OCI-M2 (cell line): ENCODE measurements around the gene CD4.

Experiments used
- DNase-seq: peaks from one replicate; lab custom pipeline; 2025; ENCODE audit not compliant: unreplicated experiment; lab: John Stamatoyannopoulos, UW

The CD4 gene

DNA sequence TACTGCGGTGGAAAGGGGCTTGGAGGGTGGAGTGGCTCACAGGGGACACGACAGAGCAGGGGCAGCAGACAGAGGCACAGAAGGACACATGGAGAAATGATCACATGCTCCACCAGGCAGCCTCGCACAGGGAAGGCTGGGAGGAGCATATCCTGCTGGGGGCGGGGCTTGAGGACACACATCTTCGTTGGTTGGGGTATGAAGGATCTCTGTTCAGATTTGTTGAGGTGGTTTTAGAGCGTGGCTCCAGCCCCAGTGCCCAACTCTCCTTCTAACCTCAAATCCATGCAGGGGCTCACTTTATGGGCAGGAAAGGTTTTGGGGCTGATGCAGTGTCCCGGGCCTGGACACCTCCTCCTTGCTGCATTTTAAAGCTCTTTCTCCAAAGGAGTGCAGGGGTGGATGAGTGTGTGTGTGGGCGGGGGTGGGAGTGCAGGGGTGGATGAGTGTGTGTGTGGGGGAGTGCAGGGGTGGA lies 38.1 kb downstream of the CD4 start:
- no peak for DNase-seq

GRCh38 chr12:6827982-6828780 lies 38.9 kb downstream of the CD4 start, which contains the start of gene P3H3:
TSS of gene P3H3 (plus strand) at chr12:6828407. CDS start at chr12:6828441, 34 bp downstream.
- no peak for DNase-seq

- DNase-seq = no peak
These were observed 39.6 kb downstream of the CD4 start for GRCh38 chr12:6828781-6829535.

GRCh38 chr12:6829536-6830220 lies 40.4 kb downstream of the CD4 start:
- no peak for DNase-seq

DNA sequence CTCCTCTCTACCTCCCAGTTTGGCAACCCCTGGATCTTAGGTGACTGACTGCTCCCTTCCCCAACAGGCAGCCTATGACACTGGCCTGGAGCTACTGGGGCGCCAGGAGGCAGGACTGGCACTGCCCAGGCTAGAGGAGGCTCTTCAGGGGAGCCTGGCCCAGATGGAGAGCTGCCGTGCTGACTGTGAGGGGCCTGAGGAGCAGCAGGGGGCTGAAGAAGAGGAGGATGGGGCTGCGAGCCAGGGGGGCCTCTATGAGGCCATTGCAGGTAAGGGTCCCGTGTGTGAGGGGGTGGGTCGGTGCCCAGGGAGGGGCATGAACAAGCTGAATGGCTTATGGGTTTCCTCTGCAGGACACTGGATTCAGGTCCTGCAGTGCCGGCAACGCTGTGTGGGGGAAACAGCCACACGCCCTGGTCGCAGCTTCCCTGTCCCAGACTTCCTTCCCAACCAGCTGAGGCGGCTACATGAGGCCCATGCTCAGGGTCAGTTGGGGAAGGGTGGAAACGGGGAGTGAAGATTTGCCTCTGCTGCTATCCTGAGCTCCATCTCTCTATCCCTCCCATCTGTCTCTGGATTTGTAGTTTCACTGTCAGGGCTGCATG lies 41.1 kb downstream of the CD4 start:
- no peak for DNase-seq

DNA sequence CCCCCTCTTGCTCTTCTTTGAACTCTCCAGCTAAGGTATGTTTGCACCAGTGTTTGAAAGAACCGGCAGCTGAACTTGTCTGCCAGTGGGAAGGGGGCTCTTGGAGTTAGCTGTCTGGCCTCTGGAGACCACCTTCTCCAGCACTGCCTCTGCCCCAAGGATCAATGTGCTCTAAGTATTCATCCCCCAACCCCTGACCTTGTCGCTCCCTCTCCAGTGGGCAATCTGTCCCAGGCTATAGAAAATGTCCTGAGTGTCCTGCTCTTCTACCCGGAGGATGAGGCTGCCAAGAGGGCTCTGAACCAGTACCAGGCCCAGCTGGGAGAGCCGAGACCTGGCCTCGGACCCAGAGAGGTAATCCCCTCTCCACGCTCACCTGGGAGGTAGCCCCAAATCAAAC lies 41.7 kb downstream of the CD4 start:
- DNase-seq = no peak

- DNase-seq = no peak
These were observed 42.2 kb downstream of the CD4 start for GRCh38 chr12:6831450-6831995.

GRCh38 chr12:6832125-6832524 lies 42.8 kb downstream of the CD4 start:
- DNase-seq = no peak

- no peak for DNase-seq
These were observed 44.0 kb downstream of the CD4 start for GRCh38 chr12:6833189-6833890.

- DNase-seq = no peak
These were observed 44.9 kb downstream of the CD4 start for GRCh38 chr12:6834254-6834653.

DNA sequence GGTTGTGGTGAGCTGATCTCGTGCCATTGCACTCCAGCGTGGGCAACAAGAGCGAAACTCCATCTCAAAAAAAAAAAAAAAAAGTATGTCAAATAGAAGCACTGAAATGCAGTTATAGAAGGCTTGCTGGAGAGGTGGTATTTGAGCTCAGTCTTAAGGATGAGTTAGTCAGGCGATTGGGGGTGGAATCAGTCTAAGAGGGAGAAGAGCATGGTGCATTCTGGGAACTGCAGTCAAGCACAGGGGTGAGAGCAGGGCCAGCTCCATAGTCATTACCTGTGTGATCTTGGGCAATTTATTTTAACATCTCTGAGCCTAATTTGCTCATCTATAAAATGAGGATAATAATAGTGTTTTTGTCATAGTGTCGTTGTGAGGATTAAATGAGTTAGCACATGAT lies 45.5 kb downstream of the CD4 start:
- no peak for DNase-seq

DNA sequence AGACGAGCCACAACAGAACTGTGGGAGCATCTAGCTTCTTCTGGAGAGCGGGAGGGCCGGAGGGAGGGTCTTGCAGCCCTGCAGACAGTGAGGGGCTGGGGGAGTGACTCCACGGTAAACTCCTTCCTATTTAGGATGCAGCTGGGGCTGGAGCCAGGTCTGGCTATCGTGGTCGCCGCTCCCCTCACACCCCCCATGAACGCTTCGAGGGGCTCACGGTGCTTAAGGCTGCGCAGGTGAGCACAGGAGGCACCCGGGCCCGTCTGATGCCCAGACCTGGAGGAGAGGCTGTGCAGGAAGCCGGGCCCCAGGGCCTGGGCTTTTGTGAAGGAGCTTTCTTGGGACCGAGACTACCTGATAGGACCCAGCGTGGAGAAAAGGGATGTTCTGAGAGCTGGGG lies 47.5 kb downstream of the CD4 start:
- no peak for DNase-seq

DNA sequence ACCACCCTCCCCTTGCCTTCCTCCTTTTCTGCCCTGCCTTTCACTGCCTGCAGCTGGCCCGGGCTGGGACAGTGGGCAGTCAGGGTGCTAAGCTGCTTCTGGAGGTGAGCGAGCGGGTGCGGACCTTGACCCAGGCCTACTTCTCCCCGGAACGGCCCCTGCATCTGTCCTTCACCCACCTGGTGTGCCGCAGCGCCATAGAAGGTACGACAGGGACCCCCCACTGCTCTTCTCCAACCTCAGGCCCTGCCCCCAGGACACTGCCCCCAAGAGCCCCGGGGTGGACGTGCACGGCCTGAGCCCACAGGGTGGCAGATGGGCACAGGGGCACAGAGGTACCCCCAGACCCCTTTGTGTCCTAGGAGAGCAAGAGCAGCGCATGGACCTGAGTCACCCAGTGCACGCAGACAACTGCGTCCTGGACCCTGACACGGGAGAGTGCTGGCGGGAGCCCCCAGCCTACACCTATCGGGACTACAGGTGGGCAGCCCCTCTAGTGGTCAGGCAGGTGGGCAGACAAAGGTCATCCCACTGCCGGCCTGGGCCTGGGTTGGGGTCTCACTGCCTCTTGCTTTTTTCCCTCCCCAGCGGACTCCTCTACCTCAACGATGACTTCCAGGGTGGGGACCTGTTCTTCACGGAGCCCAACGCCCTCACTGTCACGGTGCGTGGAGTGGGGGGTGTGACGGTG lies 48.2 kb downstream of the CD4 start:
- no peak for DNase-seq

DNA sequence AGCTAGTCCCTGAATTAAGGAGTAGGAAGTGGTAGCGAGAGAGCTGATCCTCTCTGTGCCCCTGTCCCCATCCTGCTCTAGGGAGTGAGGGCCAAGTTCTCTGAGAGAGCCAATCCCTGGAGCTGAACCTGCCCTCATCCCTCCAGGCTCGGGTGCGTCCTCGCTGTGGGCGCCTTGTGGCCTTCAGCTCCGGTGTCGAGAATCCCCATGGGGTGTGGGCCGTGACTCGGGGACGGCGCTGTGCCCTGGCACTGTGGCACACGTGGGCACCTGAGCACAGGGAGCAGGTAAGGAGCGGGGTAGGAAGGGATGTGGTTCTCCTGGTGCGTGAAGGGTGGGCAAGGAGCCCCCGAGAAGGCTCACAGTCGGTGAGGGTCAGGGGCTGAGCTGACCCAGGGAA lies 49.5 kb downstream of the CD4 start:
- no peak for DNase-seq

DNA sequence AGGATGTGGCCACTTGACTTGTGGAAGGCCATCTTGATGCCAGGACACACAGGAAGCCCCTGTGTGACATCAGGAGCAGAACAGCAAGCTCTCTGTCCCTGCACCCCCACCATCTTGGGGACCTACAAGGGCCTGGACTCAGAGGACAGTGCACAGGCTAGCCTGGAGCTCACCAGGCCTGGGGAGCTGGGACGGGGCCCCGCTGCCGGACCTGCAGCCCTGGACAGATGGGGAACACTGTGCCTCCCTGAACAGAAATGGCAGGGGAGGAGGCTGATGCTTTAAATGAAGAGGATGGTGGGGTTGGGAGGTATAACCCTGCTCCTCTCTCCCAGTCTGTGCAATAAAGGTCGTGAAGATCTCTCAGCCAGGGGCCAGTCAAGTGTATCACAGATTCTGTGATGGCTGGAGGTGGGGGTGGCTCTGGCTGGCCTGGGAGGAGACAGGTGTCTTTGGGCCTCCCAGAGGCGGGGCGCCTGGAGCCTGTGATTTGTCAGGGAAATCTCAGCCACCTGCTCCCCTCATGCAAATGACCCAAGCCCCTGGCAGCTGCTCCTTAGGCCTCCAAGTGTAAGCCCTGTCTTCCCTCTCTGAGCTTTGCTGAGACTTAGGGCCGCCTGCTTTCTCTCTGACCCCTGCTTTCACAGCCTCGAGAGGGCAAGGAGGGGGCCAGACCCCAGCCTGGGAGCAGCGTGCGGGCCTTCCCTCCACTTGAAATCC lies 50.3 kb downstream of the CD4 start:
- no peak for DNase-seq

GRCh38 chr12:6840330-6840729 lies 51.0 kb downstream of the CD4 start:
- DNase-seq = no peak

DNA sequence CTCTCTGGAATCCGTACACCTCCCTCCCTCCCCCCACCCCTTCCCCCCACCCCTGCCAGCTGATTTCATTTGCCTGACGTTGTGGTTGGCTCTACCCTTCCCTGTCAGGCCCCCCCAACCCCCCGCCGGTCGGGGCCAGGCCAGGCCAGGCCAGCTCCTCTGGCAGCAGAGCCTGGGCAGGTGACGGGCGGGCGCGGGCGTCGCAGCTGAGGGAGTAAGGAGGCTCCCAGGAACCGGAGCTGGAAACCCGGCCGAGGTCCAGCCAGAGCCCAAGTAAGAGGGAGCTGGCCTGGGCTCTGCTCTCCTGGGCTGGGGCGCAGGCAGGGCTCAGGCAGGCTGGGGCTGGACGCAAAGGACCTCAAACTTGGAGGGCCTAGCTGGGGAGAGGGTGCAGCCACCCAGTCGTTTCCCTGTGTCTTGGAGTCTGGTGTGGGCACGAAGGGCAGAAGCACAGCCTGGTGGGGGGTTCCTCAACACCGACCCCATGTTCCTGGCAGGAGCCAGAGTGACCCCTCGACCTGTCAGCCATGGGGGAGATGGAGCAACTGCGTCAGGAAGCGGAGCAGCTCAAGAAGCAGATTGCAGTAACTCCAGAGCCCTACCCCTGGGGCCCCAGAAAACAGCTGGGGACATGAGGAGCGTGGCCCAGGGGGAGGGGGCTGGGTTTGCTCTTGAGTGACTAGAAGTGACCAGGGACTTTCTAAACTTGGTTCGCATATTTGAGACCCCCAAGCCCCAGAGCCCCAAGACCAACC lies 51.6 kb downstream of the CD4 start, which contains the start of gene GNB3:
TSS of gene GNB3 (plus strand) at position 165 of the 755 bp plus-strand sequence. CDS start at position 528, 363 bp downstream.
- no peak for DNase-seq

DNA sequence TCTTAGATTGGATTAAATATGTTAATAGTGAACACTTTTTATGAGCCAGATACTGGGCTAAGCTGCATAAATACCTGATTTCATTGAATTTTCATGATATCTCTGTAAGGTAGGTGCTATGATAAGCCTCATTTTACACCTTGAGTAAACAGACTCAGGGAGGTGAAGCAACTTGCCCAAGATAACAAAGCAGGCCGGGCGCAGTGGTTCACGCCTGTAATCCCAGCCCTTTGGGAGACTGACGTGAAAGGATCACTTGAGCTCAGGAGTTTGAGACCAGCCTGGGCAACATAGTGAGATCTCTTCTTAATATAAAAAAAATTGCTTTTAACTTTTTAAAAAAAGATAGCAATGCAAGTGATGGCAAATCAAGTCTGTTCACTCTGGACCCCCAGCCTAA lies 52.7 kb downstream of the CD4 start:
- DNase-seq = no peak
